Measurements from ENCODE around the gene PKHD1. TPM values are rescaled to one million over a fixed set of nuclear protein-coding genes. Genes with fewer than 3 reads are reported as not detected.

Gene PKHD1
- total RNA-seq, 1 donor from 2014 or later, result 17.3 TPM

Other genes with a start within 250 kb of the PKHD1 start
- gene IL17A, start 98.8 kb upstream of the PKHD1 start, total RNA-seq, result not detected
- gene IL17F, start 156.9 kb upstream of the PKHD1 start, total RNA-seq, result not detected
- gene MCM3, start 197.1 kb upstream of the PKHD1 start, total RNA-seq, result 32.2 TPM

Data from mucosa of gallbladder (tissue), 1 donor.